Activated CD8-positive, alpha-beta memory T cell treated with anti-CD3 and anti-CD28 coated beads, Interleukin-2, amount 10 ng/mL, durations not matched to agents 7 days and 5 days (primary cell): ENCODE measurements around the gene RASD1. TPM values are rescaled to one million over a fixed set of nuclear protein-coding genes. Genes with fewer than 3 reads are reported as not detected.

Source experiments
- ATAC-seq: fragments of 150-1000 bp; cut with Tn5 transposase; one replicate; pipeline ENCODE4 v1.10.0; 2021; ENCODE audit warnings: moderate library complexity
- CTCF ChIA-PET: fragments of 350-600 bp; sonication (Branson Sonifier 250); formaldehyde crosslinking; loops from one replicate; lab custom pipeline; 2021; ENCODE audit warnings: antibody characterized with exemption; lab: Charles Lee
- DNase-seq: peaks from one replicate; pipeline ENCODE4 v3.0.0-alpha.2; 2020
- H3K27ac Mint-ChIP-seq: one replicate; pipeline ENCODE4 v1.8.0; 2021; ENCODE audit warnings: mild to moderate bottlenecking, mixed read lengths
- H3K27me3 Mint-ChIP-seq: one replicate; pipeline ENCODE4 v1.8.0; 2021; ENCODE audit warnings: mixed read lengths
- H3K36me3 Mint-ChIP-seq: one replicate; pipeline ENCODE4 v1.8.0; 2021; ENCODE audit warnings: mild to moderate bottlenecking, mixed read lengths
- H3K4me1 Mint-ChIP-seq: one replicate; pipeline ENCODE4 v1.8.0; 2021; ENCODE audit warnings: mixed read lengths
- H3K4me3 Mint-ChIP-seq: one replicate; pipeline ENCODE4 v1.8.0; 2021; ENCODE audit warnings: mild to moderate bottlenecking, moderate library complexity, mixed read lengths
- H3K9me3 Mint-ChIP-seq: one replicate; pipeline ENCODE4 v1.8.0; 2022; ENCODE audit warnings: low read depth, mixed read lengths
- total RNA-seq, 2 experiments: library from RNA; stranded (reverse); gene quantifications; one replicate each; pipeline ENCODE4 v1.2.3, GENCODE V29; 2021

The RASD1 gene
- total RNA-seq, 2 experiments from 2014 or later, result 2.2 to 2.5 TPM

DNA sequence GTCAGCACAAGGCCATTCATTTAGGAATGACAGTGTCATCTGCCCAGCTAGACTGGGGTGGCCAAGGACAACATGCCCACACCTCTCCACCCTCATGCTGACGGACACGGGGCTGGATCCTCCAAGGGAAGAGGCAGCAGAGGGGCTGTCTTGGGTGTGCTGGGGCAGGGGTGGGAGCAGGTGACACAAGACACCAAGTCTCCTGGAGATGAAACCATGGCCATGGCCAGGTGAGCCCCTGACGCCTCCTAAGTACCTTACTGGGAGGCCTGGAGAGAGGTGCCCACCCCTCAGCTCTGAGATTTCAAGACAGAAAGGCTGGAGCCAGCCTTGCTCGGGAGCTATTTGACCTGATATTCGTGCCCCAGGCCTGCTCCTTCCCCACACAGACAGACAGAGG lies 9.0 kb upstream of the RASD1 start:
- H3K27me3 Mint-ChIP-seq, result no peaks in the 10 kb centered on the region
- no peaks in the 10 kb centered on the region for H3K9me3 Mint-ChIP-seq
- H3K27ac Mint-ChIP-seq, result no peak overlapping the region
- DNase-seq (no peak), ATAC-seq (no peak)
- H3K36me3 Mint-ChIP-seq, result no peaks in the 10 kb centered on the region
- CTCF ChIA-PET, result interaction anchor here (2.0 kb wide), 1 partner anchor 9 kb away, joined by 11 read pairs; the partner anchor contains the start of gene RASD1
- H3K4me3 Mint-ChIP-seq, result no peak overlapping the region
- peaks cover 4% of the 10 kb centered on the region for H3K4me1 Mint-ChIP-seq

DNA sequence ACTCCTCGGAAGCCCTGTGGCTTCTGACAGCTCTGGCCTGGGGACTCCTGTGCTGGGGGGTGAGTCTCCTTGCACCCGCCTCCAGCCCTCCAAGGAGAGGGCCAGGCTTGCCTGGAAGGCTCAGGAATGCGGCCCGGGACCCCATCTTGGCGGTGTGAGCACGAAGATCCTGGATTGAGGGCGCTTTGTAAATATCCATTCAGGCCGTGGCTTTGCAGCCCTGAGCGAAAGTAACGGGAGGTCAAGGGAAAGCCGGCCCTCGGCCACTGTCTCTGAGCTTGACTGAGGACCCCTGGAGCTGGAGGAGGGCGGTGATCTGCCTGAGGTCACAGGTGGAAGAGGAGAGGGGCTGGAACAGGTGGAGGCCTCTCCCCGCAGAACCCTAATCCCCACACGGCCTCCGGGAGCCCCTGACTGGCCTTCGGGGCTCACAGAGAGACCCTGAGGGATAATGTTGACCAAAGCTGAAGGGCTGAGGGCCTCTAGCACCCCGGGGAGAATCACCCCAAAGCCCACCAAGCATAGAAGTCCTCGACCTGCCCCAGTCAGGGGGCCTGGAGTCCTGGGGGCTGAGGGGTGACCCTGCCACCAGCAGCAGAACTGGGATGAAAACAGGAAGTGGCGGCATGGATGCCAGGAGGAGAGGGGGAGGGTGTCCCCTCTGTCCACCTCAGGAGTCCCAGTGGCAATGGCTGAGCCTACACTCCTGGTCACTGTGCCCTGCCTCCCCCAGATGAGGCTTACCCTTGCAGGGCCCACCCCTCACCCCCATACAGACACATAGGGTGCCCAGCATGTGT lies 8.3 kb upstream of the RASD1 start:
- DNase-seq, result no peak
- no peaks in the 10 kb centered on the region for H3K27me3 Mint-ChIP-seq
- CTCF ChIA-PET, result interaction anchor here (2.0 kb wide), 1 partner anchor 8 kb away, joined by 11 read pairs; the partner anchor contains the start of gene RASD1

GRCh38 chr17:17503566-17504130 lies 7.5 kb upstream of the RASD1 start:
- DNase-seq, result no peak
- no peaks in the 10 kb centered on the region for H3K4me1 Mint-ChIP-seq
- ATAC-seq, result no peak
- H3K27me3 Mint-ChIP-seq, result no peaks in the 10 kb centered on the region
- no peak overlapping the region for H3K27ac Mint-ChIP-seq
- H3K36me3 Mint-ChIP-seq, result no peaks in the 10 kb centered on the region
- H3K9me3 Mint-ChIP-seq, result no peaks in the 10 kb centered on the region
- H3K4me3 Mint-ChIP-seq, result no peak overlapping the region
- CTCF ChIA-PET, result no interaction called here

More for the DNA sequence above, 8.3 kb upstream of the RASD1 start:
- Mint-ChIP-seq H3K9me3 (no peaks in the 10 kb centered on the region), H3K27ac (no peak overlapping the region), H3K36me3 (no peaks in the 10 kb centered on the region), H3K4me1 (no peaks in the 10 kb centered on the region), H3K4me3 (no peak overlapping the region)
- ATAC-seq, result no peak

GRCh38 chr17:17502741-17503565 lies 6.8 kb upstream of the RASD1 start:
- DNase-seq, result no peak
- Mint-ChIP-seq H3K4me1 (no peaks in the 10 kb centered on the region), H3K9me3 (no peaks in the 10 kb centered on the region), H3K27ac (no peak overlapping the region), H3K36me3 (no peaks in the 10 kb centered on the region), H3K27me3 (no peaks in the 10 kb centered on the region), H3K4me3 (no peak overlapping the region)
- CTCF ChIA-PET, result no interaction called here
- ATAC-seq, result no peak

GRCh38 chr17:17500999-17501605 lies 4.9 kb upstream of the RASD1 start:
- H3K27me3 Mint-ChIP-seq, result no peaks in the 10 kb centered on the region
- no peaks in the 10 kb centered on the region for H3K9me3 Mint-ChIP-seq
- no peaks in the 10 kb centered on the region for H3K36me3 Mint-ChIP-seq
- H3K4me3 Mint-ChIP-seq, result no peak overlapping the region
- H3K27ac Mint-ChIP-seq, result no peak overlapping the region
- no peak for ATAC-seq
- no peak for DNase-seq
- H3K4me1 Mint-ChIP-seq, result no peaks in the 10 kb centered on the region
- CTCF ChIA-PET, result no interaction called here

- CTCF ChIA-PET, result interaction anchor here (1.0 to 1.6 kb wide), 3 partner anchors 69 to 142 kb away, joined by 4 to 5 read pairs (median 5); no protein-coding TSS in a partner anchor
- H3K27me3 Mint-ChIP-seq, result peaks cover 13% of the 10 kb centered on the region
- ATAC-seq (no peak), DNase-seq (no peak)
- H3K4me3 Mint-ChIP-seq, result no peak overlapping the region
- H3K4me1 Mint-ChIP-seq, result peaks cover 4% of the 10 kb centered on the region
- H3K9me3 Mint-ChIP-seq, result no peaks in the 10 kb centered on the region
- H3K27ac Mint-ChIP-seq, result no peak overlapping the region
- no peaks in the 10 kb centered on the region for H3K36me3 Mint-ChIP-seq
Measured at GRCh38 chr17:17499402-17500145, 3.4 kb upstream of the RASD1 start.

GRCh38 chr17:17498606-17499301 lies 2.6 kb upstream of the RASD1 start:
- Mint-ChIP-seq H3K4me1 (peaks cover 4% of the 10 kb centered on the region), H3K27ac (no peak overlapping the region), H3K27me3 (peaks cover 15% of the 10 kb centered on the region), H3K36me3 (no peaks in the 10 kb centered on the region), H3K9me3 (no peaks in the 10 kb centered on the region), H3K4me3 (no peak overlapping the region)
- no peak for ATAC-seq
- DNase-seq, result no peak
- CTCF ChIA-PET, result interaction anchor here (1.3 to 3.8 kb wide), 3 partner anchors 70 to 142 kb away, joined by 4 to 78 read pairs (median 5); no protein-coding TSS in a partner anchor

DNA sequence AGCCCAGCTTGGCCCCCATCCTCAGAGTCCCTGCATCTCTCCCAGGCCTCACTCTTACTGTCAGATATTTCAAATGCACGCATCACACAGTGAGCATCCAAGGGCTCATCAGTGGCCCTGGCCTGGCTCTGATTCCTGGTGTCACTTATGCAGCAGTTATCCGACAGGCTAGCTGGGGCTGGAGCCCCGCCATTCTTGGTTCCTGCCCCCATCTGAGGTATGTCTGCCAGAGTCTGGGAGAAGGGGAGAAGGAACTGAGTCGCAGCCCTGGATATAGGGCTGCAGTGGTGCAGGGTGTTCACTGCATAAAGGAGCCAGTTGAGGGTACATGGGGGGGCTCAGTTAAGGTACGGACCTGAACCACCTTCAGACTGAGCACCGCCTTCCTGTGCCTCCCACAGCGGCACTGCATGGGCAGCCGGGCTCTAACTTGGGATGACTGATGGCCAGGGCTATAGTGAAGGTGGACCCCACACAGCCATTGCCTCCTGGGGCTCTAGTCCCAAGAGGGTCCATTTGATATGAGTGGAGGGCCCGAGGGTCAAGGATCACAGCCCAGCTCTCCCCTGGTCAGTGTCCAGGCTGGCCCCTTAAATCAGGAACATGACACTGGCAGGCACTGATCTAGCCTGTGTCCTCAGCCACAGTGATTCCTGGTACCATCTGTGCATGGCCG lies 1.8 kb upstream of the RASD1 start:
- peaks cover 15% of the 10 kb centered on the region for H3K27me3 Mint-ChIP-seq
- no peaks in the 10 kb centered on the region for H3K9me3 Mint-ChIP-seq
- DNase-seq, result no peak
- CTCF ChIA-PET, result interaction anchor here (1.0 to 3.8 kb wide), 15 partner anchors 9 to 535 kb away, joined by 3 to 78 read pairs (median 8); partner anchors contain the start of gene PEMT
- H3K4me1 Mint-ChIP-seq, result peaks cover 4% of the 10 kb centered on the region
- no peaks in the 10 kb centered on the region for H3K36me3 Mint-ChIP-seq
- no peak overlapping the region for H3K4me3 Mint-ChIP-seq
- no peak for ATAC-seq
- H3K27ac Mint-ChIP-seq, result no peak overlapping the region

GRCh38 chr17:17497065-17497844 lies 1.1 kb upstream of the RASD1 start:
- CTCF ChIA-PET, result interaction anchor here (0.6 to 3.8 kb wide), 51 partner anchors 8 to 536 kb away, joined by 3 to 78 read pairs (median 4); partner anchors contain the start of gene PEMT
- H3K27me3 Mint-ChIP-seq, result peaks cover 15% of the 10 kb centered on the region
- peaks cover 4% of the 10 kb centered on the region for H3K4me1 Mint-ChIP-seq
- no peak for DNase-seq
- no peak overlapping the region for H3K4me3 Mint-ChIP-seq
- H3K9me3 Mint-ChIP-seq, result no peaks in the 10 kb centered on the region
- no peak for ATAC-seq
- H3K36me3 Mint-ChIP-seq, result peaks cover 3% of the 10 kb centered on the region
- H3K27ac Mint-ChIP-seq, result no peak overlapping the region

DNA sequence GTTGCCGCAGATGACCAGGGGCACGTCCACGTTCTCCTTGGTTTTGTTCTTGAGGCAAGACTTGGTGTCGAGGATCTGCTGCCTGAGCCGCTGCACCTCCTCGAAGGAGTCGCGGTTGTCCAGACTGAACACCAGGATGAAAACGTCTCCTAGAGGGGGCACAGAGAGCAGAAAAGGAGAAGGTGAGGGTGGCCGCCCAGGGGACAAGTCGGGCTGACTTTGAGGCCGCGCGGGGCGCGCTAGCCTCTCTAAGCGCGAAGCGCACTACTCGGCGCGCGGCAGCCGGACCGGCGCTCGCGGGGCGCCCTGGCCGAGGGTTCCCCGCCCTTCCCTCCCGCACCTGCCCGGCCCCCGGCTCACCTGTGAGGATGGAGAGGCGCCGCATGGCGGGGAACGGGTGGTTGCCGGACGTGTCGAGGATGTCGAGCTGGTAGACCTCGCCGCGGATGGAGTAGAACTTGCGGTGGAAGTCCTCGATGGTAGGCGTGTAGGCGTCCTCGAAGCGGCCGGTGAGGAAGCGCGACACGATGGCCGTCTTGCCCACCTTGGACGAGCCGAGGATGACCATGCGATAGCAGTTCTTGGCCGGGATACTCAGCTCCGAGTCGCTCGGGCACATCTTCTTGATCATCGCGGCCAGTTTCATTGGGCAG lies 533 bp downstream of the RASD1 start:
- Mint-ChIP-seq H3K9me3 (no peaks in the 10 kb centered on the region), H3K4me3 (peak overlapping the region; percentile 48), H3K27ac (no peak overlapping the region), H3K4me1 (peaks cover 4% of the 10 kb centered on the region), H3K36me3 (peaks cover 7% of the 10 kb centered on the region), H3K27me3 (peaks cover 15% of the 10 kb centered on the region)
- DNase-seq (peak; percentile 63), ATAC-seq (peak; percentile 8)
- CTCF ChIA-PET, result interaction anchor here (0.6 to 3.8 kb wide), 34 partner anchors 9 to 645 kb away, joined by 3 to 78 read pairs (median 6); partner anchors contain the start of gene PEMT
